Measurements from ENCODE around the gene LSP1.

GRCh38 chr11:1926156-1927025 lies 73.5 kb downstream of the LSP1 start:
- TF ChIP-seq USF2 (IDR thresholded peaks at IDR 0.05; ENCODE audit: low read depth, low read length) (no peak), USF2 (CRISPR knock-in tag; IDR thresholded peaks at IDR 0.05; ENCODE audit: borderline replicate concordance) (no peak), SIN3A (IDR thresholded peaks at IDR 0.05; ENCODE audit: borderline replicate concordance, low read depth, low read length) (no peak), ZZZ3 (CRISPR knock-in tag; IDR thresholded peaks at IDR 0.05; ENCODE audit: borderline replicate concordance) (no peak), EP300 (IDR thresholded peaks at IDR 0.05; ENCODE audit: low read depth in 2 of 2, low read length in 2 of 2) (no peak), EP300 (CRISPR knock-in tag; IDR thresholded peaks at IDR 0.05; ENCODE audit: borderline replicate concordance) (no peak), HMGXB4 (CRISPR knock-in tag; IDR thresholded peaks at IDR 0.05; ENCODE audit: borderline replicate concordance in 1 of 2, low read depth in 1 of 2) (no peak), ZNF496 (CRISPR knock-in tag; IDR thresholded peaks at IDR 0.05; ENCODE audit: insufficient replicate concordance) (no peak), CBFB (CRISPR knock-in tag; IDR thresholded peaks at IDR 0.05) (no peak), POGZ (CRISPR knock-in tag; IDR thresholded peaks at IDR 0.05) (no peak)
- TF ChIP-seq, protein P1, sequence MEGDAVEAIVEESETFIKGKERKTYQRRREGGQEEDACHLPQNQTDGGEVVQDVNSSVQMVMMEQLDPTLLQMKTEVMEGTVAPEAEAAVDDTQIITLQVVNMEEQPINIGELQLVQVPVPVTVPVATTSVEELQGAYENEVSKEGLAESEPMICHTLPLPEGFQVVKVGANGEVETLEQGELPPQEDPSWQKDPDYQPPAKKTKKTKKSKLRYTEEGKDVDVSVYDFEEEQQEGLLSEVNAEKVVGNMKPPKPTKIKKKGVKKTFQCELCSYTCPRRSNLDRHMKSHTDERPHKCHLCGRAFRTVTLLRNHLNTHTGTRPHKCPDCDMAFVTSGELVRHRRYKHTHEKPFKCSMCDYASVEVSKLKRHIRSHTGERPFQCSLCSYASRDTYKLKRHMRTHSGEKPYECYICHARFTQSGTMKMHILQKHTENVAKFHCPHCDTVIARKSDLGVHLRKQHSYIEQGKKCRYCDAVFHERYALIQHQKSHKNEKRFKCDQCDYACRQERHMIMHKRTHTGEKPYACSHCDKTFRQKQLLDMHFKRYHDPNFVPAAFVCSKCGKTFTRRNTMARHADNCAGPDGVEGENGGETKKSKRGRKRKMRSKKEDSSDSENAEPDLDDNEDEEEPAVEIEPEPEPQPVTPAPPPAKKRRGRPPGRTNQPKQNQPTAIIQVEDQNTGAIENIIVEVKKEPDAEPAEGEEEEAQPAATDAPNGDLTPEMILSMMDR (CRISPR knock-in tag; IDR thresholded peaks at IDR 0.05), result no peak
- TF ChIP-seq, protein P2, sequence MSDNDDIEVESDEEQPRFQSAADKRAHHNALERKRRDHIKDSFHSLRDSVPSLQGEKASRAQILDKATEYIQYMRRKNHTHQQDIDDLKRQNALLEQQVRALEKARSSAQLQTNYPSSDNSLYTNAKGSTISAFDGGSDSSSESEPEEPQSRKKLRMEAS (IDR thresholded peaks at IDR 0.05), result no peak
- TF ChIP-seq, protein P3, sequence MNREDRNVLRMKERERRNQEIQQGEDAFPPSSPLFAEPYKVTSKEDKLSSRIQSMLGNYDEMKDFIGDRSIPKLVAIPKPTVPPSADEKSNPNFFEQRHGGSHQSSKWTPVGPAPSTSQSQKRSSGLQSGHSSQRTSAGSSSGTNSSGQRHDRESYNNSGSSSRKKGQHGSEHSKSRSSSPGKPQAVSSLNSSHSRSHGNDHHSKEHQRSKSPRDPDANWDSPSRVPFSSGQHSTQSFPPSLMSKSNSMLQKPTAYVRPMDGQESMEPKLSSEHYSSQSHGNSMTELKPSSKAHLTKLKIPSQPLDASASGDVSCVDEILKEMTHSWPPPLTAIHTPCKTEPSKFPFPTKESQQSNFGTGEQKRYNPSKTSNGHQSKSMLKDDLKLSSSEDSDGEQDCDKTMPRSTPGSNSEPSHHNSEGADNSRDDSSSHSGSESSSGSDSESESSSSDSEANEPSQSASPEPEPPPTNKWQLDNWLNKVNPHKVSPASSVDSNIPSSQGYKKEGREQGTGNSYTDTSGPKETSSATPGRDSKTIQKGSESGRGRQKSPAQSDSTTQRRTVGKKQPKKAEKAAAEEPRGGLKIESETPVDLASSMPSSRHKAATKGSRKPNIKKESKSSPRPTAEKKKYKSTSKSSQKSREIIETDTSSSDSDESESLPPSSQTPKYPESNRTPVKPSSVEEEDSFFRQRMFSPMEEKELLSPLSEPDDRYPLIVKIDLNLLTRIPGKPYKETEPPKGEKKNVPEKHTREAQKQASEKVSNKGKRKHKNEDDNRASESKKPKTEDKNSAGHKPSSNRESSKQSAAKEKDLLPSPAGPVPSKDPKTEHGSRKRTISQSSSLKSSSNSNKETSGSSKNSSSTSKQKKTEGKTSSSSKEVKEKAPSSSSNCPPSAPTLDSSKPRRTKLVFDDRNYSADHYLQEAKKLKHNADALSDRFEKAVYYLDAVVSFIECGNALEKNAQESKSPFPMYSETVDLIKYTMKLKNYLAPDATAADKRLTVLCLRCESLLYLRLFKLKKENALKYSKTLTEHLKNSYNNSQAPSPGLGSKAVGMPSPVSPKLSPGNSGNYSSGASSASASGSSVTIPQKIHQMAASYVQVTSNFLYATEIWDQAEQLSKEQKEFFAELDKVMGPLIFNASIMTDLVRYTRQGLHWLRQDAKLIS (CRISPR knock-in tag; IDR thresholded peaks at IDR 0.05), result no peak

Data from HepG2 (cell line).